B cell (primary cell): ENCODE measurements around the gene NELL1. TPM values are rescaled to one million over a fixed set of nuclear protein-coding genes. Genes with fewer than 3 reads are reported as not detected.

Source experiments
- ATAC-seq: fragments of 200-7000 bp; cut with Tn5 transposase; one replicate; pipeline ENCODE4 v1.10.0; 2021; ENCODE audit warnings: low read depth, mild to moderate bottlenecking, moderate number of reproducible peaks, moderate library complexity
- CTCF ChIA-PET: fragments of 350-600 bp; sonication (Branson Sonifier 250); formaldehyde crosslinking; loops from one replicate; lab custom pipeline; 2021; ENCODE audit warnings: antibody characterized with exemption, inconsistent platforms; lab: Charles Lee
- POLR2A ChIA-PET: fragments of 350-600 bp; sonication (Branson Sonifier 250); formaldehyde crosslinking; loops from one replicate; lab custom pipeline; 2021; ENCODE audit warnings: antibody characterized with exemption; lab: Charles Lee
- DNase-seq: peaks from one replicate; pipeline ENCODE4 v3.0.0; 2013
- H2AFZ ChIP-seq: 2 replicates; pipeline ENCODE4 v1.6.1; 2012; ENCODE audit warnings: mild to moderate bottlenecking, low read depth, low read length; ENCODE audit not compliant: insufficient read depth, poor library complexity, severe bottlenecking
- H3K27ac ChIP-seq, 2 donors: 1 replicate in 1 of 2; 2 replicates in 1 of 2; pipeline ENCODE4 v1.5.1; 2012 to 2013; ENCODE audit warnings: low read length in 2 of 2, mild to moderate bottlenecking in 2 of 2, moderate library complexity in 1 of 2
- H3K27me3 ChIP-seq, 4 experiments: fragments of 200-600 bp in 1 of 4; sonication (generic) in 1 of 4; replicated peaks in 1 of 4; 1 replicate in 2 of 4; 2 replicates in 2 of 4; pipeline versions ENCODE4 v1.6.1 to v1.7.0; 2013 to 2016; ENCODE audit warnings: low read length in 3 of 4, mild to moderate bottlenecking in 2 of 4, mixed read lengths in 1 of 4, moderate library complexity in 1 of 4; ENCODE audit not compliant: insufficient read depth in 4 of 4, control insufficient read depth in 3 of 4; ENCODE audit errors: control extremely low read depth in 1 of 4
- H3K36me3 ChIP-seq, 2 experiments: replicated peaks in 1 of 2; 1 replicate in 1 of 2; 2 replicates in 1 of 2; pipeline versions ENCODE4 v1.6.1 to v1.7.1; 2013; ENCODE audit warnings: low read length in 1 of 2; ENCODE audit not compliant: insufficient read depth in 2 of 2, control insufficient read depth in 1 of 2; ENCODE audit errors: control extremely low read depth in 1 of 2, extremely low read depth in 1 of 2
- H3K4me1 ChIP-seq, 2 donors: fragments of 200-600 bp in 1 of 2; sonication (generic) in 1 of 2; 1 replicate in 1 of 2; 2 replicates in 1 of 2; pipeline versions ENCODE4 v1.5.1 to v1.6.1; 2013 to 2017; ENCODE audit warnings: low read length in 2 of 2; ENCODE audit not compliant: control insufficient read depth in 2 of 2, insufficient read depth in 2 of 2
- H3K4me2 ChIP-seq: replicated peaks from 2 replicates; pipeline ENCODE3; 2012; ENCODE audit warnings: mild to moderate bottlenecking, low read depth, low read length; ENCODE audit not compliant: poor library complexity, severe bottlenecking
- H3K4me3 ChIP-seq, 5 experiments: fragments of 200-600 bp in 1 of 5; sonication (generic) in 1 of 5; 1 replicate in 3 of 5; 2 replicates in 2 of 5; pipeline versions ENCODE4 v1.5.1 to v1.7.0; 2011 to 2016; ENCODE audit warnings: low read length in 4 of 5, mild to moderate bottlenecking in 4 of 5, low read depth in 2 of 5, control low read depth in 1 of 5, moderate library complexity in 1 of 5; ENCODE audit not compliant: insufficient read depth in 1 of 5; ENCODE audit errors: control extremely low read depth in 1 of 5, extremely low read depth in 1 of 5
- H3K79me2 ChIP-seq: fragments of 200-600 bp; sonication (generic); one replicate; pipeline ENCODE4 v1.6.0; 2016; ENCODE audit warnings: low read length; ENCODE audit not compliant: control insufficient read depth, insufficient read depth
- H3K9ac ChIP-seq: fragments of 200-600 bp; sonication (generic); 2 replicates; pipeline ENCODE4 v1.6.1; 2017; ENCODE audit warnings: mild to moderate bottlenecking, low read length, moderate library complexity
- H3K9me3 ChIP-seq, 3 donors: one replicate each; pipeline versions ENCODE4 v1.6.1 to v1.7.1; 2013; ENCODE audit warnings: low read length in 2 of 3; ENCODE audit not compliant: control insufficient read depth in 2 of 3, insufficient read depth in 1 of 3; ENCODE audit errors: control extremely low read depth in 1 of 3
- H4K20me1 ChIP-seq: 2 replicates; pipeline ENCODE4 v1.6.0; 2012; ENCODE audit warnings: mild to moderate bottlenecking, low read length; ENCODE audit not compliant: insufficient read depth, control insufficient read depth, poor library complexity, severe bottlenecking
- H3K27ac Mint-ChIP-seq: one replicate; pipeline ENCODE4 v1.8.0; 2021; ENCODE audit warnings: mixed read lengths
- H3K27me3 Mint-ChIP-seq: one replicate; pipeline ENCODE4 v1.8.0; 2021; ENCODE audit warnings: mixed read lengths
- H3K4me1 Mint-ChIP-seq: one replicate; pipeline ENCODE4 v1.8.0; 2021; ENCODE audit warnings: mixed read lengths
- H3K4me3 Mint-ChIP-seq: one replicate; pipeline ENCODE4 v1.8.0; 2021; ENCODE audit warnings: mixed read lengths
- H3K9me3 Mint-ChIP-seq: one replicate; pipeline ENCODE4 v1.8.0; 2022; ENCODE audit warnings: mixed read lengths; ENCODE audit not compliant: insufficient read depth
- EZH2 ChIP-seq: IDR thresholded peaks from 2 replicates; pipeline ENCODE4 v1.6.1; 2012; ENCODE audit warnings: borderline replicate concordance, low read depth, mild to moderate bottlenecking, moderate library complexity, low read length; ENCODE audit not compliant: insufficient read depth, poor library complexity, severe bottlenecking
- WGBS: methylation state at CpG from one replicate; pipeline ENCODE4 v1.1.5; 2013; ENCODE audit warnings: missing lambda C conversion rate; ENCODE audit not compliant: insufficient coverage; 5-methylcytosine and 5-hydroxymethylcytosine counted together
- intact Hi-C: fragments of 100-400 bp; cut with micrococcal nuclease; formaldehyde crosslinking; loops from one replicate; pipeline ENCODE4 v1.10.0; 2022
- polyA plus RNA-seq: library from polyadenylated mRNA; depleted of rRNA; stranded (reverse); fragments of >200 nt; gene quantifications from 2 replicates; pipeline ENCODE4 v1.2.3, GENCODE V29; 2012
- total RNA-seq, 2 donors: library from RNA; stranded (reverse); fragments of 120-200 nt in 1 of 2; gene quantifications; 1 replicate in 1 of 2; 2 replicates in 1 of 2; pipeline versions ENCODE4 v1.2.3 to v1.2.4, GENCODE V29; 2013 to 2022
- TF ChIP-seq, protein P1 (sequence below): fragments of 200-600 bp; IDR thresholded peaks from one replicate; pipeline ENCODE4 v1.8.0; 2022; ENCODE audit warnings: antibody characterized with exemption, mild to moderate bottlenecking

NELL1 gene
- total and polyA plus RNA-seq, 2 donors (not counting 1 experiment from before 2014, with no cell fraction given), result not detected

DNA sequence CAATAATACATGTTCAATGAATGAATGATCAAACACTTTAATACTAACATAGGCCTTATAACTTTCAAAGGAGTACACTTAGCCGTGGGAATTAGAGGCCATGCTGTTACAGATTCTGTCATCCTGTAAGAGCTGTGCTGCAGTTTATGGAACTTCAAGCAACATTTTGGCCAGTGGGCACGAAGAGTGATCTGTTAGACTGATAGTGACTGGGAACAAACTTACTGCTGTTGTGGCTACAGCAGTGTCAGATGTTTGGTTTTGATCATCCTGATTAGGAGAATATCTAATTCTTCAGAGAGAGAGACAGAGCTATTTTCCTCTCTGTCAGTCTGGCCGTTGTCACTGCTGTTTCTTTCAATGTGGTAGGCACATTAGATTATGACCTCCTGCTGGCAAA, 348.9 kb downstream of the NELL1 start:
- Histone ChIP-seq H3K4me2 (no peak overlapping the region), H4K20me1 (no peaks in the 10 kb centered on the region), H3K4me1 (no peaks in the 10 kb centered on the region), H3K9ac (no peak overlapping the region), H3K4me3 (no peak overlapping the region), H3K9me3 (peaks cover 0 to 3% (median 0%) of the 10 kb centered on the region in 3 donors), H3K27ac (no peak overlapping the region), H3K27me3 (no peaks in the 10 kb centered on the region), H3K36me3 (no peaks in the 10 kb centered on the region), H2AFZ (no peak overlapping the region), H3K79me2 (no peaks in the 10 kb centered on the region)
- H3K9me3 Mint-ChIP-seq, result no peaks in the 10 kb centered on the region
- H3K27me3 Mint-ChIP-seq, result no peaks in the 10 kb centered on the region
- TF ChIP-seq EZH2, result no peak
- TF ChIP-seq, protein P1, sequence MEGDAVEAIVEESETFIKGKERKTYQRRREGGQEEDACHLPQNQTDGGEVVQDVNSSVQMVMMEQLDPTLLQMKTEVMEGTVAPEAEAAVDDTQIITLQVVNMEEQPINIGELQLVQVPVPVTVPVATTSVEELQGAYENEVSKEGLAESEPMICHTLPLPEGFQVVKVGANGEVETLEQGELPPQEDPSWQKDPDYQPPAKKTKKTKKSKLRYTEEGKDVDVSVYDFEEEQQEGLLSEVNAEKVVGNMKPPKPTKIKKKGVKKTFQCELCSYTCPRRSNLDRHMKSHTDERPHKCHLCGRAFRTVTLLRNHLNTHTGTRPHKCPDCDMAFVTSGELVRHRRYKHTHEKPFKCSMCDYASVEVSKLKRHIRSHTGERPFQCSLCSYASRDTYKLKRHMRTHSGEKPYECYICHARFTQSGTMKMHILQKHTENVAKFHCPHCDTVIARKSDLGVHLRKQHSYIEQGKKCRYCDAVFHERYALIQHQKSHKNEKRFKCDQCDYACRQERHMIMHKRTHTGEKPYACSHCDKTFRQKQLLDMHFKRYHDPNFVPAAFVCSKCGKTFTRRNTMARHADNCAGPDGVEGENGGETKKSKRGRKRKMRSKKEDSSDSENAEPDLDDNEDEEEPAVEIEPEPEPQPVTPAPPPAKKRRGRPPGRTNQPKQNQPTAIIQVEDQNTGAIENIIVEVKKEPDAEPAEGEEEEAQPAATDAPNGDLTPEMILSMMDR, result no peak
- CTCF ChIA-PET, result no interaction called here
- no peak for ATAC-seq
- POLR2A ChIA-PET, result no interaction called here
- intact Hi-C loops, result no loop called here
- H3K4me1 Mint-ChIP-seq, result no peaks in the 10 kb centered on the region
- 59% methylated on average over 3 of the region's 3 CpGs for WGBS
- DNase-seq, result no peak
- no peak overlapping the region for H3K4me3 Mint-ChIP-seq
- no peak overlapping the region for H3K27ac Mint-ChIP-seq

DNA sequence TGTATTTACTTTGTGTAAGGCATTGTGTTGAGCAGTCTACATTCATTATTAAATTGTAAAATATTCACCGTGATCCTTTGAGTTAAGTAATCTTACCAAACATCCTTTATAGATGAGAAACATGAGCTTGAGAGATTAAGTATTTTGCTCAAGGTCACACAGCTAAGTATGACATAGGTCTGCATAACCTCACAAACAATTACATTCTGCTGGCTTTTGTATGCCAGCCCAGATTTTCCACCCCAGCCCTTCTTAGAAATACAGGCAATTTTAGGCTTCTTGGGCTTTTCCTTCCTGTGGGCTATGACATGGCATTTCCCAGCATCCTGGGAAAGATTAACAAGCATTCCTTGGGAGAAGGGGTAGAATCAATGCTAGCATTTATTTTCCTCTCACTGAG, 357.3 kb downstream of the NELL1 start:
- DNase-seq, result no peak
- no peaks in the 10 kb centered on the region for H3K36me3 ChIP-seq
- TF ChIP-seq EZH2, result no peak
- intact Hi-C loops, result no loop called here
- ChIA-PET POLR2A (no interaction called here), CTCF (no interaction called here)
- Mint-ChIP-seq H3K9me3 (no peaks in the 10 kb centered on the region), H3K27ac (no peak overlapping the region), H3K4me1 (no peaks in the 10 kb centered on the region), H3K4me3 (no peak overlapping the region), H3K27me3 (no peaks in the 10 kb centered on the region)
- H3K4me1 ChIP-seq, result no peaks in the 10 kb centered on the region
- no peak overlapping the region for H3K4me3 ChIP-seq
- no CpG with 5 or more reads among the region's 1 CpG for WGBS
- no peaks in the 10 kb centered on the region for H3K79me2 ChIP-seq
- H3K9ac ChIP-seq, result no peak overlapping the region
- H4K20me1 ChIP-seq, result no peaks in the 10 kb centered on the region
- H2AFZ ChIP-seq, result no peak overlapping the region
- no peak overlapping the region for H3K4me2 ChIP-seq
- H3K27me3 ChIP-seq, result no peaks in the 10 kb centered on the region
- H3K9me3 ChIP-seq, result peaks cover 0 to 1% (median 0%) of the 10 kb centered on the region in 3 donors
- ATAC-seq, result no peak
- no peak overlapping the region for H3K27ac ChIP-seq
